ENCODE data around the gene TEAD4.

DNA sequence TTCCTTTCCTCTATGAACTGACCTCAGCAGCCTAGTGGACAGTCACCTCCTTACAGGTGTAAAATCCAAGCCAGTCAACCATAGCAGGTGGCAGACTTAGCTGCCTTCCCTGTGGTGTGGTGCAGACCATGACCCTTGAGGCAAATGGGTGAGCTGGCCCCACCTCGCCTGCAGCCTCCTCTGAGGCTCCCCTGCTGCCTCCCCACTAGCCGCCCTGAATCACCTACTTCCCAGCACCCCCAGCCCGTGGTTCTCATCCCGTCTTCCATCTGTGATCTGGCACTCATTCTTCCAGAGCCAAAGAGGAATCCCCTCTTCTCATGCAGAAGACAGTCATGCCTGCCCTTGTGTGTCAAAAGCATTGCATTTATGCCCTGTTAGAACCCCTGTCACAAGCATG is 83.6 kb downstream of the TEAD4 start:
- TF ChIP-seq TAF1 (conservative IDR thresholded peaks at IDR 0.05) (no peak), YY1 (IDR thresholded peaks at IDR 0.05) (no peak), FOXA1 (IDR thresholded peaks at IDR 0.05) (no peak), GABPA (IDR thresholded peaks at IDR 0.05 in 1 of 2, conservative IDR thresholded peaks at IDR 0.05 in 1 of 2) (no peak)
- TF ChIP-seq, protein P1, sequence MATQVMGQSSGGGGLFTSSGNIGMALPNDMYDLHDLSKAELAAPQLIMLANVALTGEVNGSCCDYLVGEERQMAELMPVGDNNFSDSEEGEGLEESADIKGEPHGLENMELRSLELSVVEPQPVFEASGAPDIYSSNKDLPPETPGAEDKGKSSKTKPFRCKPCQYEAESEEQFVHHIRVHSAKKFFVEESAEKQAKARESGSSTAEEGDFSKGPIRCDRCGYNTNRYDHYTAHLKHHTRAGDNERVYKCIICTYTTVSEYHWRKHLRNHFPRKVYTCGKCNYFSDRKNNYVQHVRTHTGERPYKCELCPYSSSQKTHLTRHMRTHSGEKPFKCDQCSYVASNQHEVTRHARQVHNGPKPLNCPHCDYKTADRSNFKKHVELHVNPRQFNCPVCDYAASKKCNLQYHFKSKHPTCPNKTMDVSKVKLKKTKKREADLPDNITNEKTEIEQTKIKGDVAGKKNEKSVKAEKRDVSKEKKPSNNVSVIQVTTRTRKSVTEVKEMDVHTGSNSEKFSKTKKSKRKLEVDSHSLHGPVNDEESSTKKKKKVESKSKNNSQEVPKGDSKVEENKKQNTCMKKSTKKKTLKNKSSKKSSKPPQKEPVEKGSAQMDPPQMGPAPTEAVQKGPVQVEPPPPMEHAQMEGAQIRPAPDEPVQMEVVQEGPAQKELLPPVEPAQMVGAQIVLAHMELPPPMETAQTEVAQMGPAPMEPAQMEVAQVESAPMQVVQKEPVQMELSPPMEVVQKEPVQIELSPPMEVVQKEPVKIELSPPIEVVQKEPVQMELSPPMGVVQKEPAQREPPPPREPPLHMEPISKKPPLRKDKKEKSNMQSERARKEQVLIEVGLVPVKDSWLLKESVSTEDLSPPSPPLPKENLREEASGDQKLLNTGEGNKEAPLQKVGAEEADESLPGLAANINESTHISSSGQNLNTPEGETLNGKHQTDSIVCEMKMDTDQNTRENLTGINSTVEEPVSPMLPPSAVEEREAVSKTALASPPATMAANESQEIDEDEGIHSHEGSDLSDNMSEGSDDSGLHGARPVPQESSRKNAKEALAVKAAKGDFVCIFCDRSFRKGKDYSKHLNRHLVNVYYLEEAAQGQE (IDR thresholded peaks at IDR 0.05): no peak
- TF ChIP-seq, protein P2, sequence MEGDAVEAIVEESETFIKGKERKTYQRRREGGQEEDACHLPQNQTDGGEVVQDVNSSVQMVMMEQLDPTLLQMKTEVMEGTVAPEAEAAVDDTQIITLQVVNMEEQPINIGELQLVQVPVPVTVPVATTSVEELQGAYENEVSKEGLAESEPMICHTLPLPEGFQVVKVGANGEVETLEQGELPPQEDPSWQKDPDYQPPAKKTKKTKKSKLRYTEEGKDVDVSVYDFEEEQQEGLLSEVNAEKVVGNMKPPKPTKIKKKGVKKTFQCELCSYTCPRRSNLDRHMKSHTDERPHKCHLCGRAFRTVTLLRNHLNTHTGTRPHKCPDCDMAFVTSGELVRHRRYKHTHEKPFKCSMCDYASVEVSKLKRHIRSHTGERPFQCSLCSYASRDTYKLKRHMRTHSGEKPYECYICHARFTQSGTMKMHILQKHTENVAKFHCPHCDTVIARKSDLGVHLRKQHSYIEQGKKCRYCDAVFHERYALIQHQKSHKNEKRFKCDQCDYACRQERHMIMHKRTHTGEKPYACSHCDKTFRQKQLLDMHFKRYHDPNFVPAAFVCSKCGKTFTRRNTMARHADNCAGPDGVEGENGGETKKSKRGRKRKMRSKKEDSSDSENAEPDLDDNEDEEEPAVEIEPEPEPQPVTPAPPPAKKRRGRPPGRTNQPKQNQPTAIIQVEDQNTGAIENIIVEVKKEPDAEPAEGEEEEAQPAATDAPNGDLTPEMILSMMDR (IDR thresholded peaks at IDR 0.05; ENCODE audit: low read depth, low read length, missing input control): no peak
- TF ChIP-seq, protein P3, sequence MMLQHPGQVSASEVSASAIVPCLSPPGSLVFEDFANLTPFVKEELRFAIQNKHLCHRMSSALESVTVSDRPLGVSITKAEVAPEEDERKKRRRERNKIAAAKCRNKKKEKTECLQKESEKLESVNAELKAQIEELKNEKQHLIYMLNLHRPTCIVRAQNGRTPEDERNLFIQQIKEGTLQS (IDR thresholded peaks at IDR 0.05): no peak

Data from liver (tissue), 3 donors.